HG03064 (cell line): ENCODE data around the gene GPR160.
A peak's percentile ranks its signal among the peaks of the same experiment; 100 is the strongest.
"Not testable (repeated sequence)": the region's sequence is repeated elsewhere in the genome, so short reads cannot be mapped to it uniquely, and the experiment has no call there.

Experiments used
- ATAC-seq: cut with Tn5 transposase; IDR thresholded peaks from one replicate; pipeline ENCODE4 v1.9.1; 2021; ENCODE audit warnings: low read depth; ENCODE audit not compliant: unreplicated experiment

The GPR160 gene

DNA sequence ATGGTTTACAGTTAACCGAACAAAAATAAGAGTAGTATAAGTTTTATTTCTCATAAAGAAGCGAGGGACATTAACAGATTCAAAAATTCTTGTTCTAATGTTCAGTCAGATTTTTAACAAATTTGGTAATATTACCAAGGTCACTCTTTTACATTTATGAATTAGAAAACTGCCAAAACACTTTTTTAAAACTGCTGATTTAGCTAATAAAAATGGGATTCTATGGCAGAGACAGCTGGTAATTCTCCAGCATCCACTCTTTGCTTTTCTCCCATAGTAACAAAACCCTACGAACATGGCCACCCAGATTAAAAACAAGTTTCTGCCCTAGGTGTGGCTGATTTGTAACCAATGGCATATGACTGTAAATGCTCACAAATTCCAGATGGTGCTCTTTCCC lies 71.2 kb downstream of the GPR160 start:
- no peak for ATAC-seq

DNA sequence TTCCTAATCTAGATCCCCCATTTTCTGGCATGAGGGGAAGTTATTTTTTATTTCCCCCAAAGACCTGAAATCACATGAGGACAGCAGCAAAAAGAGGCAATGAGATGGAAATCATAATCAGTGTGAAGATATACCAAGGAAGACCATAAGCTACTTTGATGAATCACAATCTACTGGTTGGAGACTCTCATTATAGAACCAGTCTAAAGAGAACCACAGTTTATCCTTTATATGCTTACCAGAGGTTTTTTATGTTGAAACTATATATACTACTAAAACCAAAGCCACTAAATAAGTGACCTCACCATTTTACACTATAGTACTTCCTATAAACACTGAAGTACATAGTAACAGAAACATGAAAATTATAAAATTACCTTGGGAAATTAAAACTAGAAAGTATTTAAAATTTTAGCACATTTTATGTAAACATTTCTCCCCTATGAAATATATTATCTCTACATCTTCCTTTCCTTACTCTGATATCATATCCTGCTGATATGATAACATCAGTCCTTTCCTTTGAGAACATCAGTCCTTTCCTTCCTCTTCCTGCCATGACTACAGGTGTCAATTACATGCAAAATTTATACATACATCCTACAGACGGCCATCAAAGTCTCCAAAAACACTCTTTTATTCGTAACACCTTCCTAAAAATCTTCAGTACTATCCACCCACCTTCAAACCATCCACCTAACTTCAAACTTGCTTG lies 71.9 kb downstream of the GPR160 start:
- ATAC-seq: no peak

DNA sequence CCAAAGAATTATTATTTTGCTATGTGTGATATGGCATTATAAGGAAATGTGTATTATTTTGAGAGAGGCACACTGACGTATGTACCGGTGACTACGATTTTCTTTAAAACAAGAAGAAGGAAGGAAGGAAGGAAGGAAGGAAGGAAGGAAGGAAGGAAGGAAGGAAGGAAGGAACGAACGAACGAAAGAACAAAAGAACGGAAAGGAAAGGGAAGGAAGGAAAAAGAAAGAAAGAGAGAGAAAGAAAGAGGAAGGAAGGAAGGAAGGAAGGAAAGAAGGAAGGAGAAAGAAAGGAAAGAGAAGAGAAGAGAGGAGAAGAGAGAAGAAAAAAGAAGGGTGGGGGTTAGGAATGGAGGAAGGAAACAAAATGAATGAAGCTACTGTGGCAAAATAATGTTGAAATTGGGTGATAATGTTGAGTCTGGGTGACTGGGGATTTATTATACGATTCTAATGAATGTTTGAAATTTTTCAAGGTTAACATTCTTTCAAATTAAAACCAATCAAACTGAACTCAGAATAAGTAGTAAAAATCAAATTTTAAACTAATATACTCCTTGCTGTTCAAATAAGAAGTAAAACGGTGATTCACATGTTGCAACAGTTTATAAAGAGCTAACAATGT lies 73.5 kb downstream of the GPR160 start:
- ATAC-seq: no peak

DNA sequence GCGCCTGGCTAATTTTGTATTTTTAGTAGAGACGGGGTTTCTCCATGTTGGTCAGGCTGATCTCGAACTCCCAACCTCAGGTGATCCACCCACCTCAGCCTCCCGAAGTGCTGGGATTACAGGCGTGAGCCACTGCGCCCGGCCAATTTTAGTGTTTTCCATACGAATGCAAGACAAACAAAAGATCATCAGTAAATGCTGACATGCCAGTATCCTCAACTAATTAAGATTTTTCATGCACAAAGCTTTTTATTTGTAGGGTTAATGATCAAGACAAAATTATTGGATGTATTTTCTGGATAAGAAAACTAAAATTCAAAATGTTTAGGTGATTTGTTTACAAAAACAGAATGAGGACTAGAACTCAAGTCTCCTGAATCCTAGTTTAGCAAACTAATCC lies 76.4 kb downstream of the GPR160 start:
- not testable (repeated sequence) for ATAC-seq

DNA sequence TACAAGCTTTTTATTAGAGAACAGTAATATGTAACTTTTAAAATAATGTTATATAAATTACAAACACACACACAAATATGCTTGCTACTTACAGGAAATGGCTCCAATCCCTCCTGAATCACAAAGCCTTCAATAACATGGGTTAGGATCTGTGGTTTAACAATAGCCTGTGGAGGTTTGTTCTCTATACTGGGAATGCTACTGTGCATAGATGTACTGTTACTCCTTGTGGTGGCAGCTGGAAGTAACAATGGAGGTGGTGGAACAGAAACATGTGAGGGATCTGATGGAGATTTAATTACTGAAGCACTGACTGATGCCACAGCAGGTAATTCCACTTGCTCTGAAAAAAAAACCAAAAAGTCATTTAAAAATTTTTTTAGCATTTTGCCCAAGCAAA lies 79.3 kb downstream of the GPR160 start:
- no peak for ATAC-seq

DNA sequence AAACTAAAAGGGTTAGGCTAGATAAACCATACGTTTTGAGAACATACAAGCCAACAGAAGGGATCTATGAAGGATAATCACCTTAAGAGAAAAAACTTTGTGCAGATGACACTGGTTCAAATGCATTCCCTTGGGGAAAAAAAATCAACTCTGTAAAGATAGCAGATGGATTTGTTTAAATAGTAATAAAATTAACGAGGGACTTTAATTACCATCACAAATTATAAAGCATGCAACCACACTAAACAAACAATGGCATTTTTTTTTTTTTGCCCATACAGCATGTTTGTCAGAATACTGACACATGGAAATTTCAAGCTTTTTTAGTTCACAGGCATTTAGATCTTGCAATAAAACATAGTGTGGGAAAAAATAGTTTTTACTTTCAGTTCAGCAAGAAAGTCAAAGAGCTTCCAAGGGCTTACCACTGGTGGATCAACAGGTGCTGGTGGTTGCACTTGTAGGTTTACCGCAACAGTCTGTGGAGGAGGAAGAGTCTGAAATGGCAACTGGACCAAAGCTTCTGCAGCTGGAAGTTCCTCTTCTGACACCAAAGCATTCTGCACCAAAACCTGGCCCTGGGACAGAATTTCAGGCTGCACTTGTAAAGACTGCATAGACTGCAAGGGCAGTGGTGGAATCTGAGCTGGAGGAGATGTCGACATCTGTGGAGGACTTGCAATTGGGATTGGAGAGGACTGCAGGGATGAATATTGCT lies 90.6 kb downstream of the GPR160 start:
- peak; percentile 90 for ATAC-seq

DNA sequence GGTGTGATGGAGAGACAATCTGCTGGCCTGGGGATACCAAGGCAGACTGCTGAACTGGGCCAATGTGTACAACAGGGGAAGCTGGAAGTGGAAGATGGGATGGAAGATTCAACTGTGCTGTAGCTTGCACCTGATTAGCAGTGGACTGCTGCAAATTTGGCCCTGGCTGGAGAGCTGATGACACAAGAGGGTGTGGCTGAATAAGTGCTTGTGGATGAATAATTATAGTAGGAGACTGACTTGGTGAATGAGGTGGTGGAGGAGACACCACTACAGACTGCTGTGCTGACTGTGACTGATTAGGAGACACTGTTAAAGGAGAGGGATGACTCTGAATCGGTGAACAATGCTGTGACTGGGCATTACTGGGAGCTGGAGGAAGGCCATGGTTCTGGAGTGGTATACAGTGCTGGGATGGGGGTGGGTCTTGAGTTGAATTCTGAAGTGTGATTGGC lies 91.2 kb downstream of the GPR160 start:
- ATAC-seq: peak; percentile 43

DNA sequence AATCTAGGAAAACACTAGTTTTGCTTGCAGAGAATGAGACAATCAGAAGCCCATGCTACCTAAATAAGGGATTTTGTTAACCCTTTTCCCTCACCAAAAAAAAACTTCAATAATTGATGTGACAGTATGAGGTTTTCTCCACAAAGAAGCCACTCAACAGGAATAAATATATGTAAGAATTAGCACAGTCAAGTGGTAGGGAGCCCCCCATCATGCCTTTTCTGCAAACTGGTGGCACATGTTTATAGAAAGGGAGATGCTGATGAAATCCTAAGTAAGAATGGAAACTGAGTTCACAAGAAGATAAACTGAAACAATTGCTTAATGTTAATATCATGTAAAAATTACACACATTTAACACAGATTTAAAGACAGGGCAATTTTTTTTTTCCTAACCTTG lies 92.7 kb downstream of the GPR160 start:
- ATAC-seq: no peak

DNA sequence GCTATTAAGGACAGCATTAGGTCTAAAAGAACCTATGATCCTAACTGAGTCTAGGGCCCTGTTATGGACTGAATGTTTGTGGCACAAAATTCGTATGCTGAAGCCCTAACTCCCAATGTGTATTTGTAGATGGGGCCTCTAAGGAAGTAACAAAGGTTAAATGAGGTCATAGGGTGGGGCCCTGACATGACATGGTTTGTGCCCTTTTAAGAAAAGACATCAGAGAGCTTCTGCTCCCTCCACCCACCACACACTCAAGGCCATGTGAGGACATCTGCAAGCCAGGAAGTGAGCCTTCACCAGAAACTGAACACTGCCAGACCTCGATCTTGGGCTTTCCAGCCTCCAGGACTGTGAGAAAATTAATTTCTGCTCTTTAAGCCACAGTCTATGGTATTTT lies 94.5 kb downstream of the GPR160 start:
- no peak for ATAC-seq
